Urothelium cell line (cell line): ENCODE data around the gene ARID1B.
"Not testable (repeated sequence)": the region's sequence is repeated elsewhere in the genome, so short reads cannot be mapped to it uniquely, and the experiment has no call there.

ENCODE experiments used
- DNase-seq: peaks from one replicate; pipeline ENCODE4 v3.0.0; 2011; ENCODE audit warnings: low spot score, mixed read lengths
- FAIRE-seq: peaks from 2 replicates; lab custom pipeline; 2011; peaks lifted over from hg19 to GRCh38; lab: Jason Lieb, UNC

ARID1B gene

GRCh38 chr6:156980515-156980914 is 203.3 kb downstream of the ARID1B start:
- FAIRE-seq (no peak), DNase-seq (no peak)

- no peak for FAIRE-seq
Measured at GRCh38 chr6:156980948-156981347, 203.8 kb downstream of the ARID1B start.

GRCh38 chr6:156982168-156982567 is 205.0 kb downstream of the ARID1B start:
- FAIRE-seq (no peak), DNase-seq (no peak)

More at GRCh38 chr6:156980948-156981347, 203.8 kb downstream of the ARID1B start:
- no peak for DNase-seq

GRCh38 chr6:156982864-156983263 is 205.7 kb downstream of the ARID1B start:
- DNase-seq, FAIRE-seq: not testable (repeated sequence)

- DNase-seq (peak; percentile 17), FAIRE-seq (no peak)
Measured at GRCh38 chr6:156984178-156984738, 207.1 kb downstream of the ARID1B start.

DNA sequence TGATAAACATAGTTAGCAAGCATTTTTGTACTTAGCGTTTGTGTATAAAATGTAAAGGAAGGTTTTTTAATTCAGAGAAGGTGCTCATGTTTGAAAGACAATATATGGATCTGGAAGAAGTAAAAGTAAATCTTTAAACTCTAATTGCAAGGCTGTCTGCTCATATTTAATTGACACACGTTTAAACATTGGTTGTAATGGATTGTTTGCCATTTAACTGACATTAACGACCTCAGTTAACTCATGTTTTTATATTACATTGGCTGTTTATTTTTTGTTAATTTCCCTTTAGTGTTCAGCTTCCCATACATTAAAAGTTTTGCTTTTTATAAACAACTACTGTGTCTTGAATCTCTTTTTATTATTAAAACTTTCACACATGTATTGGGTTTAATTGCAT is 208.1 kb downstream of the ARID1B start:
- DNase-seq: no peak
- no peak for FAIRE-seq

DNA sequence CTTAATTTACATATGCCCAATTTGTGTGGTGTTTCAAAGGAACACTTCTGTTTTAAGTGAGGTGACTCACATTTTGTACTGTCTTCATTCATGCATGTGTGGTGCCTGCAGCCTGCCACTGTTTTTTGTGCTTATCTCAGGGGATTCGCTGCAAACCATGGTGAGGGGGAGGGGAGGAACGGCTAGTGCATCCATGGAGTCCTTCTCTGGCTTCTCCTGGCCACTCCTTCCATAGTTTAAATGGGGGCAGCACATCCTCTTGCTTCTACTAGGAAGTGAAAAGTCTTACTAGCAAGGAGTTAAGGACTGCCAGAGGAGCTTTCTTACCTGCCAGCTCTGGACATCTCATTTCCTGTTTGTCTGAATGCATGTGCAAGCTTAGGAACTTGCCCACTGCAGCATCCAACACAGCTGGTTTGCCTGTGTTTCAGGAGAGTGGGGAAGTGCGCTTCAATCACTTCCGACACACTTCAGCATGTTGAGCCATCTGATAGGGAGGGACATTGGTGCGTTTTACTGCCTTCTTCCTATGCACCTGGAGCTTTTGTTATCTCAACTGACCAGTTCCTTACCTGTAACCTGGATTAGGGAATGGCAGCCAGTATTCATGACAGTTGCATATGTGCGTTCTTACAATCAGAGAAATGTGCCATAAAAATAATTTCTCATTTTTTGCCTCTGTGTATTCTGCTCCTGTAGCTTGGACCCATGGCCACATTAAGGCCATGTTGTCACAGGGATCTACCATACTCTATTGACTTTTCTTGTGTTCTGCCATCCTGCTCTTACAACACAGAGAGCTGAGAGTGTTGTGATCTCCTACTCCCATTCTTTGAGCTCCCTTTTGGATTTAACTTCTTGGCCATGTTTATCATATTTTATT is 211.3 kb downstream of the ARID1B start:
- FAIRE-seq: no peak
- no peak for DNase-seq

GRCh38 chr6:156989159-156989806 is 212.1 kb downstream of the ARID1B start:
- FAIRE-seq (no peak), DNase-seq (no peak)

- FAIRE-seq (no peak), DNase-seq (no peak)
Measured at GRCh38 chr6:156992020-156992804, 215.0 kb downstream of the ARID1B start.

DNA sequence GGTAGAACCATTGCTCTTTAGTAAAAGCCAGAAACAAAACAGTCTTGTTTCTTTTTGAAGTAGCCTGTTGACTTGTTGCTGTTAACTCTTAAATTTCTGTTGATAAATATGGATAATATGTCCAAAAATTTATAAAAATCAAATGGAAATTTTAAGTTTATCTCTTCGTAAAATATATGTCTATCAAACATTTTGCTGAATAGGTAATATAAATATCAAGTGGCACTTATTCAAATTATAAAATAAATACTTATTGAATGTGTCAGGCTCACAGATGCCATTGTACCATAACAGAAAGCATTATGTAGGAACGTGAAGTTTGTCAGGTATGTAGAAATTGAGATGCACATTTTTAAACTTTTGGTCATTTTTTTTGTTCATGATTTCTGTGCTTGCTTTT is 216.5 kb downstream of the ARID1B start:
- DNase-seq: no peak
- FAIRE-seq: no peak

DNA sequence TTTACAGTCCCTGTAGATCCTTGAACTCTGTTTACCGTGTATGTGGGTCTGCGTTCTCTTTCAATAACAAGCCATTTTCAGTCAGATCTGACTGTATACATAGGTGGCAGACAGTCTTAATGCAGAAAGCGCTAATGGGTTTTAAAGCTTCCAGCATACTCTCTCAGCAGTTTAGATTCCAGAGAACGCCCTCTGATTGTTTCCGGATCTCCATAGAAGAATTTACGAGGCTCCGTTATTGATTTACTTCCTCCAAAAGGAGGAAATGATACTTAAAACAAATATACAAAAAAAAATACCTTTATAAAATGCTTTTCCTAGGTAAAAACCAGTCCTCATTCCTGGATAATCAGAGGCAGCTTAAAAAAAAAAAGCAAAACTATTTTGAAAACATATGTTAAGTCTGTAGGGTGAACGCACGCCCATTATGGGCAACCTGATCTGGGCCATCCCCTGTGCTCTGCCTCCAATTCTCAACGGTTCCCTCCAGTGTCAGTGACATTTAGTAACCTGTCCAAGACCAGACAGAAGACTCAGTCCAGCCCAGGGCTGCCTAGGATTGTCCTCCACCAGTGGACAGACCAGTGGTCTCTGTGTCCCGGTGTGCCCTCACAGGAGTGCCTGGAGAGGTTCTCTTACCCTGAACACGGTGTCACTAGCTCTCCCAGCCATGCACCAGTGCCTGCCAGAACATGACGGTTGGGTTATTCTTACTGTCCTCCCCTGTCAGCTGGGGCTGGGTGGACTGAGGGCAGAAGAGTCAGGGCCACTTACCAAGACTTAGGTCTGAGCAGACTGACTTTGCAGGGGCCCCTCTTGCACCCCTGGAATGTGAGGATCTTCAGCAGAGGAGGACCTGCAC is 217.3 kb downstream of the ARID1B start:
- no peak for FAIRE-seq
- DNase-seq: no peak

GRCh38 chr6:156995502-156995901 is 218.3 kb downstream of the ARID1B start:
- FAIRE-seq (no peak), DNase-seq (no peak)

DNA sequence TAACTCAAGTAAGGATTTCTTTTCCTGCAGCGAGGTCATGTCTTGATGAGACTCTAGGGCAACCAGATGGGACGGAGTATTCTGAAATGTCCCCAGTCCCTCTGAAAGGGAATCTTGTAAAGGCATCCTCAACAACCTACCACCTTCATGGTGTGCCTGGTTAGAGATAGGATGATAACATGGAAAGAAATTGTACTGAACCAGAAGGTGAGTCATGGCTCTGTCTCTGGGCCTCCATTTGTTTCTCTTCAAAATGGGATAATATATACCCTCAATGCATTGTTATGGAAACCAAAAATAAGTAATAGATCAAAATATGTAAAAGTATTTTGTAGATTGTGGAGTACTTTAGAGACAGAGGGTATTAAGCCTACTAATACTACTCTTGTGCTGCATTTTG is 219.1 kb downstream of the ARID1B start:
- FAIRE-seq (no peak), DNase-seq (no peak)

DNA sequence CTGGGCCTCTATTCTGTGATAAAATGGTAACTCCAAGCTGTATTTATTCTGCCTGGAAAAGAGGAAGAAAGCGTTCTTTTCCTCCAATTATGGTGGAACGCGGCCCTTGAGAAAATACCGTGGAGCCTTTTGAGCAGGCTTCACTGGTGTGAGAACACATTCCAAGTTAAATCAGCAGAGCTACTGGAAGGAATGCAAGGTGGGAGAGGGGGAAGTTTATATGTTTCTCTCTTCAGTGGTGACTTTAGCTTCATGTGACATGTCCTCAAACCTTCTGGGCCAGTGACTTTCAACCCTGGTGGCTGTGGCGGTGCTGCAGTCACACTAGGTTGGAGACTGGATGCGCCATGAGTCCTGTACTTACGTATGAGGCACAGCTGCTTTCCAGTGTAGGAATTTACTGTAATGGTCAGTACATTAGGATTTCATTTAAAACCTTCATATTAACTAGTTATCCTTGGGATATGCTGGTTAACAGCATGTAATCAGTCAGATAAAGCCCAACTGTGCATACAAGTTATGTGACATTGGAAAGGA is 221.7 kb downstream of the ARID1B start:
- FAIRE-seq (no peak), DNase-seq (no peak)

DNA sequence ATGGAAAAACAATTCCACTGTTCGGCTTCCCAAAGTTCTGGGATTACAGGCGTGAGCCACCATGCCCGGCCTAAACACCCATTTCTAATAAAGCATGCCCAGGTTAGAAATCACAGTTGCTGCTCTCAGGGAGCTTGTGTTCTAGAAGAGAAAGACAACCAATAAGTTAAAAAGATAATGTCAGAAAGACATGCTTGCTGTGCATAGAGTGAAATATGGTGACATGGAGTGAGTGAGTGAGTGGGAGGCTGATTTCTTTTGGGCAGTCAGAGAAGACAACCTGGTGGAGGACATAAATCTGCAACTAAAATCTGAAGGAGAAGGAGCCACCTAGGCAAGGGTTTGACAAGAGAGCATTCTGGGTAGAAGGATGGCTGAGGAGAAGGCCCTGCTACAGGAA is 222.6 kb downstream of the ARID1B start:
- no peak for FAIRE-seq
- DNase-seq: no peak

- DNase-seq (no peak), FAIRE-seq (no peak)
Measured at GRCh38 chr6:157001716-157002115, 224.5 kb downstream of the ARID1B start.

GRCh38 chr6:157002774-157003173 is 225.6 kb downstream of the ARID1B start:
- DNase-seq: no peak
- FAIRE-seq: no peak

- no peak for DNase-seq
- FAIRE-seq: no peak
Measured at GRCh38 chr6:157005940-157006339, 228.8 kb downstream of the ARID1B start.

DNA sequence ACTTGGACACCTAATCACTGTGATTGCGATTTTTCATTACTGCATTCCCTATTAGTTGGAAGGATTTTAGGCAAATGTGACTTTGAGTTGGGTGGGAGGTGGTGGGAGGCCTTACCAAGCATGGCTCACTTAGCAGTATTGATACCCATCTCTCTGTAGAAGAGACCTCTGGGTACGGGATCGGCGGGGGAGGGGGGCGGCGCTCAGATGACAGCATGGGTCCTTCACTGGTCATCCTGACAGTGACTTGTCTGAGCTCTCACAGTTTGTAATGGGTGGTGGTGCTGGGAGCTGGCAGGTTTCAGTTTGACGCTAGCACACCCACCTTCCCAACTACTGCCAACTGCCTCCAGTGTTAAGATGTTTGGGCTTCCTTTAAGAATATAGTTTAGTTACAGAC is 231.4 kb downstream of the ARID1B start:
- FAIRE-seq (no peak), DNase-seq (no peak)

DNA sequence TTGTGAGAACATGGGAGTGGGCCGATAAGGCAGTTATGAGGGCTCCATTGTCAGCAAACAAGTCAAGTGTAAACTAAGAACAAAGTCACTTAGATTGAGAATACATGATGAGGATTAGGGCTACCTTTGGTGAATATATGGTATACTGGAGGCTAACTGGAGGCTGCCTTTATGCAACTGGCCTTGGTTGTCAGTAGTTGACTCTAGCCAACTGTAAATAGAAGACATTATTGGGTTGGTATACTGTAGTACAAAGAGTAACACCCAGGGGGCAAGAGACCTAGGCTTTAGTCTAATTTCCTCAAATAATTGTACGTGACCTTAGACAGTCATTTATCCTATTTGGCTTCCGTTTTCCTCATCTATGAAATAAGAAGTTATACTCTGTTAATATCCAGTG is 235.2 kb downstream of the ARID1B start:
- DNase-seq (no peak), FAIRE-seq (no peak)
